ENCODE results near the gene SOX11. TPM values are rescaled to one million over a fixed set of nuclear protein-coding genes. Genes with fewer than 3 reads are reported as not detected.
"Not testable (repeated sequence)": the region's sequence is repeated elsewhere in the genome, so short reads cannot be mapped to it uniquely, and the experiment has no call there.

Gene SOX11
- 9.8 TPM for total RNA-seq
- 0.01 TPM for polyA plus RNA-seq

DNA sequence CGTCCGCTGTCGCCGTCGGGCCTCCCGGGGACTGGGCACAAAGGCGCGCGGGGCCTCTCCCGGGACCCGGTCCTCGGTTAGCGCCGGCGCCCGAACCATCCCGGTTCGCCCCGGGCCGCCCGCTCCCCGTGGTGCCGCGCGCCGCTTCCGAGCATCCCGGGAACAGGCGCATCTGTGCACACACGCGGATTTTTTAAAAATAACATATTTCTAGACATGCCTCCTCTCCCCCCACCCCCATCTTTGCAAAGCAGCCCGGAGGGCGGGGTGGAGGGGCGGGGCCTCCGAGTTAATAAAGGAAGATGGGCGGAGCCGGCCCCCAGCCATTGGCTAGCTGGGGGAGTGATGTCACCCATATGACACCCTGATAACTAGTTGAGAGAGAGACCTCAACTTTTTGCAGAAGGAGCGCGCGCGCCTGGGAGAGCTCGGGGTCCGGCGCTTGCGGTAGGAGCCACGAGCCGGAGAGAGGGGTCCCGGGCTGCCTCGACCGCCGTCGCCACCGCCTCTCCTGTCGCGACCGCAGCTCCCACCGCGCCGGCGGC lies at the start of gene SOX11:
SOX11 (plus strand) TSS at position 400 of the 545 bp plus-strand sequence. CDS start 338 bp downstream, outside the sequence.
- Histone ChIP-seq H3K4me1 (ENCODE audit: insufficient read depth) (no peaks in the 10 kb centered on the region), H3K4me3 (ENCODE audit: low read depth, low read length) (peak within 1 kb of the TSS; percentile 30), H3K36me3 (ENCODE audit: insufficient read depth) (no peaks in the 10 kb centered on the region), H3K27ac (ENCODE audit: low read depth) (no peak within 1 kb of the TSS)
- DNase-seq (ENCODE audit: extremely low spot score), result peak; percentile 94
- 1% methylated on average over 60 of the region's 60 CpGs for WGBS

DNA sequence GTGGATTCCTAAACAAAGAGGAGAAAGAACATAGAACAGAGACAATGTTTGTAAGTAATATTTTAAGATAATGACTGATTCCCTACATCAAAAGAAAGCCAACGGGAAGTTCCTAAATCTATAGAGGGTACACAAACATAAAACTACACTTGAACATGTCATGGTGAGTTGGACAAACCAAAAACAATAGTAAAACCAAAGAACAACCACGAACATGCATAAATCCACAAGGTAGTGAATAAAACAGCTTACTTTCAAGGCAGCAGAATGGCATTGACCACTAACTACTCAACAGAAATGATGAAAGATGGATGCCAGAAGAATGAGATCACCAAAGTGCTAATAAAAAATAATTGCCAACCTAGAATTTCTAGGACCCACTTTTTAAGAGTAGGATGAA lies 39.5 kb upstream of the SOX11 start:
- DNase-seq (ENCODE audit: extremely low spot score); H3K27ac ChIP-seq (ENCODE audit: low read depth); H3K4me1 ChIP-seq (ENCODE audit: insufficient read depth); H3K36me3 ChIP-seq (ENCODE audit: insufficient read depth); H3K4me3 ChIP-seq (ENCODE audit: low read depth, low read length): not testable (repeated sequence)
- 70% methylated on average over 2 of the region's 2 CpGs for WGBS

DNA sequence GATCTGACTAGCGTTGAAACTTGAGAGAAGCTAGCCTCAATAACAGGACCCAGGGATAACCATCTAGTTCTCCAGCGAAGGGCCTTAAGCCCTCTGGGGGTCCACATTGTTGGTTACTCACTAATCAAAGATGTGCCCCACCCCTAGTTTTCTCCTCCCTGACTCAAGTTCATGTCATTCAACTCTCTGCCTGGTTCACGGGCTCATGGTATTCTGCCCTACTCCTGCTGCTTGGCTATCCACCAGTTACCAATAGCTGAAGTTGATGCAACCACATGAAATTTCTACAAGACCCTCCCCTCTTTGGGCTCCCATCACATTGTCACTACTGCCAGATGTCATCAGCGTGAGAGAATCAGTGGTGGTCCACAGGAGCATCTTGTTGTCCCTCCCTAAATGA lies 38.4 kb upstream of the SOX11 start:
- H3K36me3 ChIP-seq (ENCODE audit: insufficient read depth); H3K27ac ChIP-seq (ENCODE audit: low read depth); H3K4me1 ChIP-seq (ENCODE audit: insufficient read depth); H3K4me3 ChIP-seq (ENCODE audit: low read depth, low read length); DNase-seq (ENCODE audit: extremely low spot score): not testable (repeated sequence)
- 92% methylated on average over 4 of the region's 4 CpGs for WGBS

GRCh38 chr2:5657231-5657630 lies 35.0 kb upstream of the SOX11 start:
- no peak for DNase-seq (ENCODE audit: extremely low spot score)
- H3K4me3 ChIP-seq (ENCODE audit: low read depth, low read length), result no peak overlapping the region
- H3K36me3 ChIP-seq (ENCODE audit: insufficient read depth), result no peaks in the 10 kb centered on the region
- no peaks in the 10 kb centered on the region for H3K4me1 ChIP-seq (ENCODE audit: insufficient read depth)
- WGBS, result 68% methylated on average over 4 of the region's 4 CpGs
- no peak overlapping the region for H3K27ac ChIP-seq (ENCODE audit: low read depth)

DNA sequence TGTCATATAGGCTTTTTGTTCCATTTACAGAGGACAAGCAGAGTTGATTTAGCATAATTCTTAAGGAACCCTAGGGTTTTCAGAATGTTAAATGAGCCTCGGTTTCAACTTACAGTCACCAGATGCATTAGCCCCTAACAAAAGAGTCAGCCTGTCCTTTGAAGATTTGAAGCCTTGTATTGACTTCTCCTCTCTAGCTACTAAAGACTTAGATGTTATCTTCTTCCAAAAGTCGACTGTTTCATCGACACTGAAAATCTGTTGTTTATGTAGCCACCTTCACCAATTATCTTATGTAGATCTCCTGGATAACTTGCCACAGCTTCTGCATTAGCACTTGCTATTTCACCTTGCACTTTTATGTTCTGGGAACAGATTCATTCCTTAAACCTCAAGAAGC lies 31.6 kb upstream of the SOX11 start:
- H3K4me1 ChIP-seq (ENCODE audit: insufficient read depth), result no peaks in the 10 kb centered on the region
- 54% methylated on average over 3 of the region's 3 CpGs for WGBS
- H3K27ac ChIP-seq (ENCODE audit: low read depth), result no peak overlapping the region
- no peak for DNase-seq (ENCODE audit: extremely low spot score)
- H3K36me3 ChIP-seq (ENCODE audit: insufficient read depth), result no peaks in the 10 kb centered on the region
- no peak overlapping the region for H3K4me3 ChIP-seq (ENCODE audit: low read depth, low read length)

- no peak overlapping the region for H3K4me3 ChIP-seq (ENCODE audit: low read depth, low read length)
- 85% methylated on average over 5 of the region's 5 CpGs for WGBS
Observed at GRCh38 chr2:5661362-5661761, 30.8 kb upstream of the SOX11 start.

GRCh38 chr2:5664278-5664681 lies 27.9 kb upstream of the SOX11 start:
- 80% methylated on average over 4 of the region's 4 CpGs for whole genome bisulfite sequencing
- H3K4me1 ChIP-seq (ENCODE audit: insufficient read depth), result no peaks in the 10 kb centered on the region
- DNase-seq (ENCODE audit: extremely low spot score), result no peak
- H3K4me3 ChIP-seq (ENCODE audit: low read depth, low read length), result no peak overlapping the region
- no peaks in the 10 kb centered on the region for H3K36me3 ChIP-seq (ENCODE audit: insufficient read depth)
- H3K27ac ChIP-seq (ENCODE audit: low read depth), result no peak overlapping the region

More at GRCh38 chr2:5661362-5661761, 30.8 kb upstream of the SOX11 start:
- DNase-seq (ENCODE audit: extremely low spot score), result no peak
- Histone ChIP-seq H3K4me1 (ENCODE audit: insufficient read depth) (no peaks in the 10 kb centered on the region), H3K36me3 (ENCODE audit: insufficient read depth) (no peaks in the 10 kb centered on the region), H3K27ac (ENCODE audit: low read depth) (no peak overlapping the region)

- DNase-seq (ENCODE audit: extremely low spot score), result no peak
- Histone ChIP-seq H3K27ac (ENCODE audit: low read depth) (no peak overlapping the region), H3K36me3 (ENCODE audit: insufficient read depth) (no peaks in the 10 kb centered on the region), H3K4me1 (ENCODE audit: insufficient read depth) (no peaks in the 10 kb centered on the region), H3K4me3 (ENCODE audit: low read depth, low read length) (no peak overlapping the region)
- 81% methylated on average over 1 of the region's 1 CpG for WGBS
Observed at GRCh38 chr2:5665066-5665465, 27.1 kb upstream of the SOX11 start.

GRCh38 chr2:5666798-5667197 lies 25.4 kb upstream of the SOX11 start:
- WGBS, result 89% methylated on average over 4 of the region's 4 CpGs
- Histone ChIP-seq H3K4me3 (ENCODE audit: low read depth, low read length) (no peak overlapping the region), H3K27ac (ENCODE audit: low read depth) (no peak overlapping the region), H3K36me3 (ENCODE audit: insufficient read depth) (no peaks in the 10 kb centered on the region), H3K4me1 (ENCODE audit: insufficient read depth) (no peaks in the 10 kb centered on the region)
- no peak for DNase-seq (ENCODE audit: extremely low spot score)

DNA sequence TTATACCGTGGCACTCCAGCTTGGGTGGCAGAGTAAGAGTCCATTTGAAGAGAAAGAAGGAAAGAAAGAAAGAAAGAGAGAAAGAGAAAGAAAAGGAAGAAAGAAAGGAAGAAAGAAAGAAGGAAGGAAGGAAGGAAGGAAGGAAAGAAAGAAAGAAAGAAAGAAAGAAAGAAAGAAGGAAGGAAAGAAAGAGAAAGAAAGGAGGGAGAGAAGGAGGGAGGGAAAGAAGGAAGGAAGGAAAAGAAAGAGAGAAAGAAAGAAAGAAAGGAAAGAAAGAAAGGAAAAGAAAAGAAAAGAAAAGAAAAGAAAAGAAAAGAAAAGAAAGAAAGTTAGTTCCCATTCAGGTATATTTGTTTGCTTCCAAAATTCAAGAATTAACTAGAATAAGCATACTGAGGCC lies 24.5 kb upstream of the SOX11 start:
- not testable (repeated sequence) for H3K4me3 ChIP-seq (ENCODE audit: low read depth, low read length); H3K27ac ChIP-seq (ENCODE audit: low read depth); DNase-seq (ENCODE audit: extremely low spot score); H3K36me3 ChIP-seq (ENCODE audit: insufficient read depth); H3K4me1 ChIP-seq (ENCODE audit: insufficient read depth)
- WGBS, result 97% methylated on average over 1 of the region's 1 CpG

DNA sequence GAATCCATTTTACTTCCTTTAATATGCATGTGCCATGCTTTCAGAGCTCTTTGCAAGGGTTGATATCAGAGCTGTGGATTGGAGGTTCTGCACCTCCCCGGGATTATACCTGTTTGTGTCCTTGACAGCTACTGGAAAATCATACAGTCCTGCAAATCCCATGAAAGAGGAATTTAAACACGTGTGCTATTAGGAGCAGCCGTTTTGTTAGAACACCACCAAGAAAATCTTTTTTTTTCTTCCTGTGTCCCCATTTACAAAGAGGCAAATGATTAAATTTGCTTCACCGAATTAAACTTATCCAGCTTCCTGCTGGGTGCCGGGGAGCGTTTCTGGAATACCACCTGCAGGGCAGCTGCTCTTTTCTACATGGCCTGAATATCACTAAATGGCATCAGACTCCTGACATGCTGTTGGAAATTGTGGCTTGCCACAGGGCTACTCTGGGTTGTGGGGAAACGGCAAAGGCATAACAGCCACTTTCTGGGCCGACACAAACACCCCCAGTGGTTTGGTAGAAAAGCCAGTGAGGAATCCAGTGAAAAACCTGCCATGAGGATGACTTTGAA lies 23.4 kb upstream of the SOX11 start:
- Histone ChIP-seq H3K36me3 (ENCODE audit: insufficient read depth) (no peaks in the 10 kb centered on the region), H3K27ac (ENCODE audit: low read depth) (no peak overlapping the region), H3K4me3 (ENCODE audit: low read depth, low read length) (no peak overlapping the region), H3K4me1 (ENCODE audit: insufficient read depth) (no peaks in the 10 kb centered on the region)
- no peak for DNase-seq (ENCODE audit: extremely low spot score)
- WGBS, result 81% methylated on average over 8 of the region's 8 CpGs

DNA sequence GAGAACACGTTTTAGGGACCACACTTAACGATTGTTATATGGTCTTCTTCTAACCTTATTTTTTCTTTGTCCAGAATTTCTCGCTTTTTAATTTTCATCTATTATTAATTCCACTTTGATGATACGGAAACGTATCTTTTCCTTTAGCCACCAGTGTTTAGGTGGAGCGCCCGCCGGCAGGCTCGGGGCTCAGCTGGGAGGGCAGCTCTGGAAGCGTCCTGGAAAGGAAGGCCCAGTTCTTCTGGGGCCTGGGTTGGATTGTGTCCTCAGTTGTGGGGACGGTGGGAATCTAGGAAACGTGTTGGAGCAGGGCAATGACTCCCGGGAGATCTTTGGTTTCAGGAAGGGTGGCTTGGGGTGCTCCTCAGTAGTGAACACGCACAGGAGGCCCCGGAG lies 19.4 kb upstream of the SOX11 start:
- Histone ChIP-seq H3K4me1 (ENCODE audit: insufficient read depth) (no peaks in the 10 kb centered on the region), H3K4me3 (ENCODE audit: low read depth, low read length) (no peak overlapping the region), H3K27ac (ENCODE audit: low read depth) (no peak overlapping the region), H3K36me3 (ENCODE audit: insufficient read depth) (no peaks in the 10 kb centered on the region)
- 66% methylated on average over 15 of the region's 15 CpGs for WGBS
- no peak for DNase-seq (ENCODE audit: extremely low spot score)

DNA sequence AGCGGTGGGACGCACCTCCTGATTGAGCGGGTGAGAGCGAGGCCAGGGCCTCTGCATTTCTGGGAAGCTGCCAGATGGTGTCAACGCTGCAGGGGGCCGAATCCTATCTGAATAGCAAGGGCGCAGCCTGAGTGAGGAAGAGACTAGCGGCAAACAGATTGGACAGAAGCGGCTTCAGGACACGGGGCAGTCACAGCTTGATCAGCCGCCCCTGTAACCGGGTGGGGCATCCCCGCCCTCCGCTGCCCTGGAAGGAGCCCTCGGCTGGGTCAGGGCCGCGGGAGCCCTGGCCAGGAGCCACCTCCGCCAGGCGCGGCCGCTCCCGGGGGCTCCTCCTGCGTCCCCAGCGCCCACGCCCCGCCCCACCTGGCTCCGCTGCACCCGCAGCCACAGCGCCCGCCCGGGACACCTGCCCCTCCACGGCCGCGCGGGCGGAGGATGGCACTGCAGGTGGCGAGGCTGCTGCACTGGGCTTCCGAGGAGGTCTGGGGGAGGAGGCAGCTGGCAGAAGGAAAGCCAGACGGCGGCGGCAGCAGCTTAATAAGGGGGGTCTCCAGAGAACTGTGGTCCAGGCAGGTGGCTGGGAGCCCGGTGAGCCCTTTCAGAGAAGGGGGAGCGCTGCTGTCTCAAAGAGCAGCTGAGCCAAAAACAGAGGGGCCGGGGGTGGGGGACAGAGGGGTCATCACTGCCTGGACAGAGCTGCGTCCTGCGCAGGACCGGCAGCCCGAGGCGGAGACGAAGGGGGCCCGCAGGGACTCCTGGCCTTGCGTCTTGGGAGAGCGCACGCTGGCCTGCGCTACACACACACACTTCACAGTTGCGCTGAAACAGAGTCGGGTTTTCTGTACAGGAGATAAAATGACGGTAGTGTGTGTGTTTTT lies 18.8 kb upstream of the SOX11 start:
- Histone ChIP-seq H3K36me3 (ENCODE audit: insufficient read depth) (no peaks in the 10 kb centered on the region), H3K27ac (ENCODE audit: low read depth) (no peak overlapping the region), H3K4me3 (ENCODE audit: low read depth, low read length) (no peak overlapping the region), H3K4me1 (ENCODE audit: insufficient read depth) (no peaks in the 10 kb centered on the region)
- DNase-seq (ENCODE audit: extremely low spot score), result no peak
- WGBS, result 5% methylated on average over 58 of the region's 58 CpGs

GRCh38 chr2:5674026-5674340 lies 18.2 kb upstream of the SOX11 start:
- Histone ChIP-seq H3K4me1 (ENCODE audit: insufficient read depth) (no peaks in the 10 kb centered on the region), H3K36me3 (ENCODE audit: insufficient read depth) (no peaks in the 10 kb centered on the region), H3K27ac (ENCODE audit: low read depth) (no peak overlapping the region), H3K4me3 (ENCODE audit: low read depth, low read length) (no peak overlapping the region)
- 4% methylated on average over 2 of the region's 2 CpGs for WGBS
- no peak for DNase-seq (ENCODE audit: extremely low spot score)
